ENCODE results near the gene TCFL5.

DNA sequence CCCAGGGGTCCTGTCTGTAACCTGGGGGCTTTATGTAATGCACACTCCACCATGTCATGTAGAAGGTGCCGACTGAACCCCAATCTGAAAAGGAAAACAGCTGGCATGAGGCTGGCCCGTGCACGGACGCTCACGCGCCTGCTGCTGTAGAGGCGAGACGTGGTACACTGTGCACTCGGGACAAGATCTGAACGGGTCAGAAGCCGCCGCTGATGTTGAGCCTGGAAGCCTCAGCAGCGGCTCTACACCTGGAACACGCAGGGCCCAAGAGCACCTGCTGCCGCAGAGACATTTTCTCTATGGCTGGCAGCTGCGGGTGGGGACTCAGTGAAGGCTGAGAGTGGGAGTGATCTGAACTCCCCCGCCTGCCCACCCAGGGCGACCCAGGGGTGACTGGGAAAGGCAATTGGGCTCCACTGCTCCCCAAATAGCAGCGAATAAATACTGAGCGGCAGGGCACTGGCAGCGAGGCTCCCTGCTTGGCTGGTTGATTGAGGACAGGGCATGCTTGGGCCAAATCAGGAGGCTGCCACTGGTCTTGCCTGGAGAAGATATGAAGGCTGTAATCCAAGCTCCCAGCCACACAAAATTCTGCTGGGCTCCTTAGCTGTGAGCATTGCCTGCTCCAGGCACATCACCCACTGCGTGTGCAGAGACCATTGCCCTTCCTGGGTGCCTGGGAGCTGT is 59.5 kb downstream of the TCFL5 start:
- TF ChIP-seq CTCF (IDR thresholded peaks at IDR 0.05) (no peak), POLR2AphosphoS5 (IDR thresholded peaks at IDR 0.05) (no peak), POLR2A (IDR thresholded peaks at IDR 0.05) (no peak), EP300 (IDR thresholded peaks at IDR 0.05) (no peak)
